NCI-H748 treated with DMSO at 0.1 percent for 48 hours (cell line): ENCODE results near the gene SYVN1.
A peak's percentile ranks its signal among the peaks of the same experiment; 100 is the strongest.

ENCODE experiments used
- DNase-seq: peaks from one replicate; lab custom pipeline; 2025; lab: John Stamatoyannopoulos, UW

Gene SYVN1

GRCh38 chr11:65087827-65088226 is 46.5 kb downstream of the SYVN1 start:
- no peak for DNase-seq

GRCh38 chr11:65087216-65087615 is 47.1 kb downstream of the SYVN1 start:
- DNase-seq = no peak

GRCh38 chr11:65086809-65087208 is 47.5 kb downstream of the SYVN1 start:
- no peak for DNase-seq

- no peak for DNase-seq
Measured at GRCh38 chr11:65085446-65085845, 48.9 kb downstream of the SYVN1 start.

DNA sequence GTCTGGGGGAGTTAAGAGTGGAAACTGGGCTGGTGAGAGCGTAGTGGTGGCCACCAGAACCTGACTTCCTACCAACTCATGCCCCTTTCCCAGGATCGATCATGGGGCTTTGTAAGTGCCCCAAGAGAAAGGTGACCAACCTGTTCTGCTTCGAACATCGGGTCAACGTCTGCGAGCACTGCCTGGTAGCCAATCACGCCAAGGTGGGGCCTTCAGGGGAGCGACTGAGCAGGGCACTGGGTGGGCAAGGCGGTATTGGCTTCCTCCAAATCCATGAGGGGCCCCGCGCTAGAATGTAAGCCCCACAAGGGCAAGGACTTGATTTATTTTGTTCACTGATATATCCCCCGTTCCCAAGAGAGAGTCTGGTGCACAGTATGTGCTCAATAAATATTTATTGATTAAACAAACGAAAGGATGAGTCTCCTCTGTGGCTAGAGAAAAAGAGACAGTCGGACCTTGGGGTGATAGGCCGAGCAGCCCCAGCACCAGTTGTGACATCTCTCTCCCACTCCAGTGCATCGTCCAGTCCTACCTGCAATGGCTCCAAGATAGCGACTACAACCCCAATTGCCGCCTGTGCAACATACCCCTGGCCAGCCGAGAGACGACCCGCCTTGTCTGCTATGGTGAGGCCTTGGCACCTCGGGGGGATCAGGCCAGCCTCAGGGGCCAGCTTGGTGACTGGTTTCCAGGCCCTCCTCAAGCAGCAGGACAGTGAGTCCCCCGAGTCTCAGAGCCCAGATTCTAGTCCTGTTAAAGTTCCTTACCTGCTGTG is 49.5 kb downstream of the SYVN1 start:
- no peak for DNase-seq

DNA sequence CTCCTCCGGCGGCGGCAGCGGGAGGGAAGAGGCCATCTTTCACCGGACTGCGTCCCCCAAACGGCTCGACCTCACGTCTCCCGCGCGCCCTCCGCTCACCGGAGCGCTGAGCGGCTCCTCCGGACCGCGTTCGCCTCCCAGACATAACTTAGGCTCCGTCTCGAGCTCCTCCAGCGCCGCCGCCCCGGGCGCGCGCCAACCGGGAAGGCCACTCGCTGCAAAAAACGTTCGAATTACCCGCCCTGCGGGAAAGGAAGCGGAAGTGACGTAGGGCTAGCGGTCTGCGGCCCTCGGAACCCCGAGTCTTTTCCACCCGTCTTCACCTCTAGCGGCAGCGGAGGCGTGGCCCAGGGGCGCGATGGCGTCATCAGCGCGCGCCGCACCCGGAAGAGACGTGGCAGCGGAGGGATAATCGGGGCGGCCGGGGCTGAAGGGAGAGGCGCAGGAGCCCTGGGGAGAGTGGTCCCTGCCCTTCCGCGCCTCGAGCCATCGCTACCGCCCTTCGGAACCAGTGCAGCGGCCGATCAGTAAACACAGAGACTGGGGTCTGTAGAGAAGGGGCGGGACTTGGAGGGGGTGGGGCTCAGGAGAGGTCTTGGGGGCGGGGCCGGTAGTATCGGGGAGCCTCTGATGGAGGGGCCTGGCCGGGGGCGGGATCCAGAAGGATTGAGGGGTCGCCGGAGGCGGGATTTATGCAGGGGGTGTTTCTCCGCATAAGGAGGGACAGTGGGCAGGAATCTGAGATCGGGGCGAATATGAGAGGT is 50.3 kb downstream of the SYVN1 start, which contains the start of the genes CDCA5 and ZFPL1:
TSS of gene CDCA5 (minus strand) at position 207 of the 764 bp plus-strand sequence. CDS start at position 145, 62 bp downstream.
TSS of gene ZFPL1 (plus strand) at position 389 of the 764 bp plus-strand sequence. CDS start 477 bp downstream, outside the sequence.
- peak; percentile 82 for DNase-seq

DNA sequence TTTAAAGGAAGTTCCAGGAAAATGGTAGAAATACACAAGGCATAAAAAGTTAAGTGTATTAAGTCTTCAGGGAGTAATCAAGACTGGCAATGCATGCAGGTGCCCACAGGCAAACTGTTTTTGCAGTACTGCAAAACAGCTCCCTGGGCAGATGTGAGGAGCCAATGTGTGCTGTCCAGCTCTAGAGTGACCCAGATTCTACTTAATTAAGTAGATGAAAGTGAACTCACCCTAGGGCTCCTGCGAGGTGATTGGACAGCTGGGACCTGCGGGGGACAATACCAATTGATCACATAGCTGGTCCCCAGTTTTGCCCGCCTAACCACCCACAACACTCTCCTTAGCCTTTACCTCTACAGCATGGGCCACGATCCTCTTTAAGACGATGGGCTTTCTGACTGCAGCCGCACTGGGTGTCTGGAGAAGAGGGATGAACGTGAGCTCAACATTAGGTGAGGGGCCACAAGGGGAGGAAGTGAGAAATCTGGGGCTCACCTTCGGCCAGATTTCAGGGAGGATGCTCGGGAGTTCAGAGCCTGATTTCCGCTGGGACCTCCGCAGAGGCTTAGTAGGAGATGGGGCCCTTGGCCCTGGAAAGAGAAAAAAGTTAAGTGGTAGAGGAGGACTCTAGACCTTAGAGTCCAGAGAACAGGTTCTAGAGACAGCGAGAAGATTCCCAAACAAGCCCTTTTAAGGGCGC is 51.0 kb downstream of the SYVN1 start:
- DNase-seq = no peak

GRCh38 chr11:65078786-65079342 is 55.5 kb downstream of the SYVN1 start:
- no peak for DNase-seq

GRCh38 chr11:65078151-65078550 is 56.2 kb downstream of the SYVN1 start:
- DNase-seq = no peak

DNA sequence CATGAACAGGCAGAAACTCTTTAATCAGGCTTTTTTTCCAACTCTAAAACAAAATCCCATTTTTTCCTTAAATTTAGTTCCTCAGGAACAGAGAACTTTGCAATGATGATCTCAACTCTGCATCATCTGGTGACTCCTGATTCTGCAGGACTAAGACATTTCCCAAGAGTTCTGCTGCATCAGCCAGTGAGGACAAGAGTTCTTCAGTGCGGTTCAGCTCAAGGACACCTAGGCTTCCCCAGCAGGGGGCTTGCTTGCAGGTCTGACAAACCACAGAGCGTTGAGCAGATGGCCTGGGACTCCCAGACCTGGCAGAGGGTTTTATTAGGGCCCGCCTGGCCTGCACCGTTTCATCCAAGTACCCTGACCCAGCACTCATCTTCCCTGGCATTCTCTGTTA is 56.9 kb downstream of the SYVN1 start:
- DNase-seq = no peak
